NT2/D1 (cell line): Measurements from ENCODE around the gene MRPS14.

ENCODE experiments used
- DNase-seq: peaks from one replicate; pipeline ENCODE4 v3.0.0-alpha.2; 2011; ENCODE audit warnings: low read depth, low spot score
- H3K27me3 ChIP-seq: 2 replicates; pipeline ENCODE4 v1.6.0; 2011; ENCODE audit warnings: mild to moderate bottlenecking; ENCODE audit not compliant: insufficient read length, insufficient read depth
- H3K36me3 ChIP-seq: 2 replicates; pipeline ENCODE4 v1.6.1; 2011; ENCODE audit warnings: mild to moderate bottlenecking, low read length, mixed read lengths; ENCODE audit not compliant: insufficient read depth, insufficient read length
- H3K4me1 ChIP-seq: 2 replicates; pipeline ENCODE4 v1.5.1; 2011; ENCODE audit not compliant: insufficient read depth, insufficient read length
- H3K4me3 ChIP-seq: 2 replicates; pipeline ENCODE4 v1.5.1; 2011; ENCODE audit warnings: low read depth; ENCODE audit not compliant: insufficient read length
- H3K9ac ChIP-seq: 2 replicates; pipeline ENCODE4 v1.6.0; 2011; ENCODE audit warnings: low read depth; ENCODE audit not compliant: insufficient read length
- H3K9me3 ChIP-seq: 2 replicates; pipeline ENCODE4 v1.5.1; 2011; ENCODE audit warnings: mild to moderate bottlenecking, low read length; ENCODE audit not compliant: insufficient read depth
- SUZ12 ChIP-seq: IDR thresholded peaks from 2 replicates; pipeline ENCODE4 v1.6.1; 2011; ENCODE audit not compliant: insufficient read length, insufficient read depth; ENCODE audit errors: extremely low read depth
- YY1 ChIP-seq: IDR thresholded peaks from 2 replicates; pipeline ENCODE4 v1.6.1; 2011; ENCODE audit not compliant: insufficient read length, insufficient read depth
- ZNF274 ChIP-seq: IDR thresholded peaks from 2 replicates; pipeline ENCODE4 v1.6.1; 2011; ENCODE audit warnings: mild to moderate bottlenecking, low read depth, low read length

Gene MRPS14

GRCh38 chr1:174976436-174977108, 46.7 kb downstream of the MRPS14 start:
- no peaks in the 10 kb centered on the region for H3K4me1 ChIP-seq
- H3K4me3 ChIP-seq, result no peak overlapping the region
- no peak overlapping the region for H3K9ac ChIP-seq
- peaks cover 4% of the 10 kb centered on the region for H3K36me3 ChIP-seq
- no peaks in the 10 kb centered on the region for H3K27me3 ChIP-seq
- TF ChIP-seq SUZ12, result no peak
- no peak for TF ChIP-seq YY1
- TF ChIP-seq ZNF274, result no peak
- no peak for DNase-seq
- H3K9me3 ChIP-seq, result no peaks in the 10 kb centered on the region

- H3K4me1 ChIP-seq, result no peaks in the 10 kb centered on the region
- TF ChIP-seq YY1, result no peak
- no peak for TF ChIP-seq ZNF274
- no peak for TF ChIP-seq SUZ12
- H3K36me3 ChIP-seq, result peaks cover 4% of the 10 kb centered on the region
- DNase-seq, result no peak
- no peaks in the 10 kb centered on the region for H3K27me3 ChIP-seq
- no peak overlapping the region for H3K4me3 ChIP-seq
- H3K9me3 ChIP-seq, result no peaks in the 10 kb centered on the region
- H3K9ac ChIP-seq, result no peak overlapping the region
Measured at GRCh38 chr1:174975764-174976163, 47.5 kb downstream of the MRPS14 start.

GRCh38 chr1:174974711-174975119, 48.5 kb downstream of the MRPS14 start:
- no peak for TF ChIP-seq ZNF274
- no peak for TF ChIP-seq YY1
- TF ChIP-seq SUZ12, result no peak
- Histone ChIP-seq H3K4me3 (no peak overlapping the region), H3K4me1 (no peaks in the 10 kb centered on the region), H3K9ac (no peak overlapping the region), H3K36me3 (peaks cover 4% of the 10 kb centered on the region), H3K9me3 (no peaks in the 10 kb centered on the region), H3K27me3 (no peaks in the 10 kb centered on the region)
- no peak for DNase-seq

GRCh38 chr1:174971902-174972301, 51.3 kb downstream of the MRPS14 start:
- H3K9me3 ChIP-seq, result no peaks in the 10 kb centered on the region
- no peaks in the 10 kb centered on the region for H3K4me1 ChIP-seq
- no peak overlapping the region for H3K9ac ChIP-seq
- DNase-seq, result no peak
- no peak overlapping the region for H3K4me3 ChIP-seq
- TF ChIP-seq SUZ12 (no peak), YY1 (no peak), ZNF274 (no peak)
- H3K36me3 ChIP-seq, result no peaks in the 10 kb centered on the region
- no peaks in the 10 kb centered on the region for H3K27me3 ChIP-seq

- no peak for DNase-seq
- H3K27me3 ChIP-seq, result no peaks in the 10 kb centered on the region
- H3K4me3 ChIP-seq, result no peak overlapping the region
- H3K9me3 ChIP-seq, result no peaks in the 10 kb centered on the region
- no peaks in the 10 kb centered on the region for H3K4me1 ChIP-seq
- H3K9ac ChIP-seq, result no peak overlapping the region
- H3K36me3 ChIP-seq, result no peaks in the 10 kb centered on the region
- no peak for TF ChIP-seq ZNF274
- TF ChIP-seq YY1, result no peak
Measured at GRCh38 chr1:174971466-174971865, 51.8 kb downstream of the MRPS14 start.

- Histone ChIP-seq H3K9ac (no peak overlapping the region), H3K4me3 (no peak overlapping the region), H3K4me1 (no peaks in the 10 kb centered on the region), H3K27me3 (no peaks in the 10 kb centered on the region), H3K36me3 (no peaks in the 10 kb centered on the region), H3K9me3 (no peaks in the 10 kb centered on the region)
- TF ChIP-seq ZNF274, result no peak
- no peak for TF ChIP-seq SUZ12
- TF ChIP-seq YY1, result no peak
- no peak for DNase-seq
Measured at GRCh38 chr1:174969977-174970376, 53.2 kb downstream of the MRPS14 start.

GRCh38 chr1:174968750-174969244, 54.4 kb downstream of the MRPS14 start:
- H3K4me3 ChIP-seq, result no peak overlapping the region
- no peaks in the 10 kb centered on the region for H3K9me3 ChIP-seq
- no peak for TF ChIP-seq ZNF274
- no peaks in the 10 kb centered on the region for H3K27me3 ChIP-seq
- no peak overlapping the region for H3K9ac ChIP-seq
- H3K4me1 ChIP-seq, result no peaks in the 10 kb centered on the region
- no peaks in the 10 kb centered on the region for H3K36me3 ChIP-seq
- DNase-seq, result no peak
